ENCODE measurements around the gene ATP5F1E.

DNA sequence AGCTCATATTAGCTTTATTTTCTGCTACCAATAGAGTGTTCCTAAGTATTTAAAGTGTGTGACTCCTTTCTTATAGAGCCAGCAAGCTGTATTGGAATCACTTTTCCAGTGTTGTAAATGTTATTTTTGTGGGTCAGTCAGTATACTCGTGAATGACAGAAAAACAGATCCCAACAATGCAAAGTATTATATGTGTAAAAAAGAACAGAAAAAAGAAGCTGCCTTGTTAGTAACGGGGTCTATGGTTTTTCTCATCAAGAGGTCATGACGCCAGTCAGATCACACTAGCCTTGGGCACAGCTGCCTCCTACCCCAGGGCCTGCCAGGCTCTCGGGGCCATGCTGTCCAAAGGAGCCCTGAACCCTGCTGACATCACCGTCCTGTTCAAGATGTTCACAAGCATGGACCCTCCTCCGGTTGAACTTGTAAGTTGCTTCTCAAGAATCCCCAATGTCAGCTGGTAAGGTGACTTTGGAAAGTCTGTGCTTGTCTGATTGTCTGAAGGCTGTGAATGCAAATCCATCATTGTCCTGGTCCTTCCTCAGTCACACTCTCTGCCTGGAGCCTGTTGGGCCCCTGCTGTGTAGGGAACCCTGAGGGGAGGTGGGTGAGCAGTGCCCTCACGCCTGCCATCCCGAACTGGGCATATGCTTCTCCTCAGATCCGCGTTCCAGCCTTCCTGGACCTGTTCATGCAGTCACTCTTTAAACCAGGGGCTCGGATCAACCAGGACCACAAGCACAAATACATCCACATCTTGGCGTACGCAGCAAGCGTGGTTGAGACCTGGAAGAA lies 41.3 kb downstream of the ATP5F1E start:
- TF ChIP-seq, protein P1, sequence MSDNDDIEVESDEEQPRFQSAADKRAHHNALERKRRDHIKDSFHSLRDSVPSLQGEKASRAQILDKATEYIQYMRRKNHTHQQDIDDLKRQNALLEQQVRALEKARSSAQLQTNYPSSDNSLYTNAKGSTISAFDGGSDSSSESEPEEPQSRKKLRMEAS (IDR thresholded peaks at IDR 0.05), result no peak
- TF ChIP-seq FOXM1 (IDR thresholded peaks at IDR 0.05; ENCODE audit: borderline replicate concordance, low read depth) (no peak), EP300 (IDR thresholded peaks at IDR 0.05; ENCODE audit: borderline replicate concordance) (no peak), TEAD4 (IDR thresholded peaks at IDR 0.05) (no peak), YY1 (IDR thresholded peaks at IDR 0.05; ENCODE audit: low read depth) (no peak), EGR1 (IDR thresholded peaks at IDR 0.05) (no peak), RAD21 (IDR thresholded peaks at IDR 0.05; ENCODE audit: low read depth) (no peak), TCF12 (IDR thresholded peaks at IDR 0.05; ENCODE audit: low read depth) (no peak), TAF1 (IDR thresholded peaks at IDR 0.05; ENCODE audit: low read depth) (no peak), CEBPB (IDR thresholded peaks at IDR 0.05) (no peak)
- TF ChIP-seq, protein P2, sequence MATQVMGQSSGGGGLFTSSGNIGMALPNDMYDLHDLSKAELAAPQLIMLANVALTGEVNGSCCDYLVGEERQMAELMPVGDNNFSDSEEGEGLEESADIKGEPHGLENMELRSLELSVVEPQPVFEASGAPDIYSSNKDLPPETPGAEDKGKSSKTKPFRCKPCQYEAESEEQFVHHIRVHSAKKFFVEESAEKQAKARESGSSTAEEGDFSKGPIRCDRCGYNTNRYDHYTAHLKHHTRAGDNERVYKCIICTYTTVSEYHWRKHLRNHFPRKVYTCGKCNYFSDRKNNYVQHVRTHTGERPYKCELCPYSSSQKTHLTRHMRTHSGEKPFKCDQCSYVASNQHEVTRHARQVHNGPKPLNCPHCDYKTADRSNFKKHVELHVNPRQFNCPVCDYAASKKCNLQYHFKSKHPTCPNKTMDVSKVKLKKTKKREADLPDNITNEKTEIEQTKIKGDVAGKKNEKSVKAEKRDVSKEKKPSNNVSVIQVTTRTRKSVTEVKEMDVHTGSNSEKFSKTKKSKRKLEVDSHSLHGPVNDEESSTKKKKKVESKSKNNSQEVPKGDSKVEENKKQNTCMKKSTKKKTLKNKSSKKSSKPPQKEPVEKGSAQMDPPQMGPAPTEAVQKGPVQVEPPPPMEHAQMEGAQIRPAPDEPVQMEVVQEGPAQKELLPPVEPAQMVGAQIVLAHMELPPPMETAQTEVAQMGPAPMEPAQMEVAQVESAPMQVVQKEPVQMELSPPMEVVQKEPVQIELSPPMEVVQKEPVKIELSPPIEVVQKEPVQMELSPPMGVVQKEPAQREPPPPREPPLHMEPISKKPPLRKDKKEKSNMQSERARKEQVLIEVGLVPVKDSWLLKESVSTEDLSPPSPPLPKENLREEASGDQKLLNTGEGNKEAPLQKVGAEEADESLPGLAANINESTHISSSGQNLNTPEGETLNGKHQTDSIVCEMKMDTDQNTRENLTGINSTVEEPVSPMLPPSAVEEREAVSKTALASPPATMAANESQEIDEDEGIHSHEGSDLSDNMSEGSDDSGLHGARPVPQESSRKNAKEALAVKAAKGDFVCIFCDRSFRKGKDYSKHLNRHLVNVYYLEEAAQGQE (IDR thresholded peaks at IDR 0.05; ENCODE audit: low read depth), result no peak
